ENCODE results near the gene NOL12. TPM values are rescaled to one million over a fixed set of nuclear protein-coding genes. Genes with fewer than 3 reads are reported as not detected.

The NOL12 gene
- total and polyA plus RNA-seq, 2 experiments from 2014 or later, result 34.2 to 38.3 TPM

- Histone ChIP-seq H3K36me3 (peaks cover 4% of the 10 kb centered on the region), H3K27ac (no peak overlapping the region), H3K4me1 (ENCODE audit: low read depth) (no peaks in the 10 kb centered on the region), H3K4me3 (no peak overlapping the region), H3K9me3 (ENCODE audit: low read depth) (no peaks in the 10 kb centered on the region), H3K27me3 (no peaks in the 10 kb centered on the region)
- TF ChIP-seq CTCF (IDR thresholded peaks at IDR 0.05; ENCODE audit: low read depth, low read length), result no peak
- no peak for DNase-seq (ENCODE audit: low read depth in 1 of 2, low spot score in 1 of 2)
Measured at GRCh38 chr22:37709445-37709765, 23.3 kb downstream of the NOL12 start.

- TF ChIP-seq CTCF (IDR thresholded peaks at IDR 0.05; ENCODE audit: low read depth, low read length), result no peak
- H3K36me3 ChIP-seq, result peaks cover 6% of the 10 kb centered on the region
- no peak for DNase-seq (ENCODE audit: low read depth in 1 of 2, low spot score in 1 of 2)
- H3K27ac ChIP-seq, result no peak overlapping the region
- no peaks in the 10 kb centered on the region for H3K9me3 ChIP-seq (ENCODE audit: low read depth)
- no peaks in the 10 kb centered on the region for H3K4me1 ChIP-seq (ENCODE audit: low read depth)
- H3K4me3 ChIP-seq, result no peak overlapping the region
- no peaks in the 10 kb centered on the region for H3K27me3 ChIP-seq
Measured at GRCh38 chr22:37710675-37711074, 24.5 kb downstream of the NOL12 start.

- DNase-seq (ENCODE audit: low read depth in 1 of 2, low spot score in 1 of 2), result no peak
- H3K4me1 ChIP-seq (ENCODE audit: low read depth), result no peaks in the 10 kb centered on the region
- no peaks in the 10 kb centered on the region for H3K9me3 ChIP-seq (ENCODE audit: low read depth)
- H3K27me3 ChIP-seq, result no peaks in the 10 kb centered on the region
- no peak overlapping the region for H3K27ac ChIP-seq
- no peak for TF ChIP-seq CTCF (IDR thresholded peaks at IDR 0.05; ENCODE audit: low read depth, low read length)
- H3K36me3 ChIP-seq, result peaks cover 8% of the 10 kb centered on the region
- no peak overlapping the region for H3K4me3 ChIP-seq
Measured at GRCh38 chr22:37711490-37711889, 25.3 kb downstream of the NOL12 start.

- H3K36me3 ChIP-seq, result peaks cover 8% of the 10 kb centered on the region
- TF ChIP-seq CTCF (IDR thresholded peaks at IDR 0.05; ENCODE audit: low read depth, low read length), result no peak
- no peak overlapping the region for H3K27ac ChIP-seq
- DNase-seq (ENCODE audit: low read depth in 1 of 2, low spot score in 1 of 2), result no peak
- no peak overlapping the region for H3K4me3 ChIP-seq
- no peaks in the 10 kb centered on the region for H3K4me1 ChIP-seq (ENCODE audit: low read depth)
- H3K9me3 ChIP-seq (ENCODE audit: low read depth), result no peaks in the 10 kb centered on the region
- H3K27me3 ChIP-seq, result no peaks in the 10 kb centered on the region
Measured at GRCh38 chr22:37713761-37714160, 27.6 kb downstream of the NOL12 start.

GRCh38 chr22:37714634-37715033, 28.5 kb downstream of the NOL12 start:
- Histone ChIP-seq H3K9me3 (ENCODE audit: low read depth) (no peaks in the 10 kb centered on the region), H3K4me1 (ENCODE audit: low read depth) (no peaks in the 10 kb centered on the region), H3K4me3 (no peak overlapping the region), H3K27ac (no peak overlapping the region), H3K36me3 (peaks cover 8% of the 10 kb centered on the region), H3K27me3 (no peaks in the 10 kb centered on the region)
- no peak for DNase-seq (ENCODE audit: low read depth in 1 of 2, low spot score in 1 of 2)
- TF ChIP-seq CTCF (IDR thresholded peaks at IDR 0.05; ENCODE audit: low read depth, low read length), result no peak

GRCh38 chr22:37715760-37716159, 29.6 kb downstream of the NOL12 start:
- peaks cover 8% of the 10 kb centered on the region for H3K36me3 ChIP-seq
- H3K4me1 ChIP-seq (ENCODE audit: low read depth), result no peaks in the 10 kb centered on the region
- H3K9me3 ChIP-seq (ENCODE audit: low read depth), result no peaks in the 10 kb centered on the region
- no peak overlapping the region for H3K27ac ChIP-seq
- TF ChIP-seq CTCF (IDR thresholded peaks at IDR 0.05; ENCODE audit: low read depth, low read length), result no peak
- H3K27me3 ChIP-seq, result no peaks in the 10 kb centered on the region
- no peak for DNase-seq (ENCODE audit: low read depth in 1 of 2, low spot score in 1 of 2)
- H3K4me3 ChIP-seq, result no peak overlapping the region
